ENCODE data around the gene COL27A1. TPM values are rescaled to one million over a fixed set of nuclear protein-coding genes. Genes with fewer than 3 reads are reported as not detected.

Gene COL27A1
- total and polyA plus RNA-seq, 2 donors (not counting 1 experiment from before 2014, with no cell fraction given), result 0.16 to 0.27 TPM

GRCh38 chr9:114178756-114179450 is 23.6 kb downstream of the COL27A1 start:
- Histone ChIP-seq H3K9me3 (ENCODE audit: control extremely low read depth in 1 of 3, control insufficient read depth in 2 of 3, insufficient read depth in 1 of 3, low read length in 2 of 3) (peaks cover 0 to 4% (median 0%) of the 10 kb centered on the region in 3 donors), H3K4me2 (replicated peaks; ENCODE audit: low read depth, low read length, poor library complexity, severe bottlenecking) (no peak overlapping the region), H3K36me3 (replicated peaks in 1 of 2; ENCODE audit: control extremely low read depth in 1 of 2, control insufficient read depth in 1 of 2, extremely low read depth in 1 of 2, insufficient read depth in 2 of 2, low read length in 1 of 2) (no peaks in the 10 kb centered on the region), H3K9ac (ENCODE audit: low read length) (no peak overlapping the region), H3K4me3 (ENCODE audit: control extremely low read depth in 1 of 5, extremely low read depth in 1 of 5, insufficient read depth in 1 of 5, low read depth in 2 of 5, low read length in 4 of 5) (no peak overlapping the region), H3K79me2 (ENCODE audit: control insufficient read depth, insufficient read depth, low read length) (no peaks in the 10 kb centered on the region), H3K4me1 (ENCODE audit: control insufficient read depth in 2 of 2, insufficient read depth in 2 of 2, low read length in 2 of 2) (no peaks in the 10 kb centered on the region), H4K20me1 (ENCODE audit: control insufficient read depth, insufficient read depth, low read length, poor library complexity, severe bottlenecking) (no peaks in the 10 kb centered on the region), H2AFZ (ENCODE audit: insufficient read depth, low read depth, low read length, poor library complexity, severe bottlenecking) (no peak overlapping the region), H3K27me3 (replicated peaks in 1 of 4; ENCODE audit: control extremely low read depth in 1 of 4, control insufficient read depth in 3 of 4, insufficient read depth in 4 of 4, low read length in 3 of 4) (no peaks in the 10 kb centered on the region), H3K27ac (ENCODE audit: low read length in 2 of 2) (no peak overlapping the region)
- TF ChIP-seq CTCF (IDR thresholded peaks at IDR 0.05), result no peak
- no peak for TF ChIP-seq EZH2 (IDR thresholded peaks at IDR 0.05; ENCODE audit: borderline replicate concordance, insufficient read depth, low read depth, low read length, poor library complexity, severe bottlenecking)
- Mint-ChIP-seq H3K9me3 (ENCODE audit: insufficient read depth) (no peaks in the 10 kb centered on the region), H3K27me3 (peaks cover 19% of the 10 kb centered on the region), H3K27ac (no peak overlapping the region), H3K4me3 (no peak overlapping the region), H3K4me1 (no peaks in the 10 kb centered on the region)
- intact Hi-C loops (cut with micrococcal nuclease), result no loop called here
- POLR2A ChIA-PET, result no interaction called here
- CTCF ChIA-PET, result interaction anchor here (0.7 kb wide), 1 partner anchor 24 kb away, joined by 5 read pairs; no protein-coding TSS in a partner anchor
- ATAC-seq (ENCODE audit: low read depth) (no peak), DNase-seq (no peak)
- WGBS (ENCODE audit: insufficient coverage), result 91% methylated on average over 9 of the region's 10 CpGs

DNA sequence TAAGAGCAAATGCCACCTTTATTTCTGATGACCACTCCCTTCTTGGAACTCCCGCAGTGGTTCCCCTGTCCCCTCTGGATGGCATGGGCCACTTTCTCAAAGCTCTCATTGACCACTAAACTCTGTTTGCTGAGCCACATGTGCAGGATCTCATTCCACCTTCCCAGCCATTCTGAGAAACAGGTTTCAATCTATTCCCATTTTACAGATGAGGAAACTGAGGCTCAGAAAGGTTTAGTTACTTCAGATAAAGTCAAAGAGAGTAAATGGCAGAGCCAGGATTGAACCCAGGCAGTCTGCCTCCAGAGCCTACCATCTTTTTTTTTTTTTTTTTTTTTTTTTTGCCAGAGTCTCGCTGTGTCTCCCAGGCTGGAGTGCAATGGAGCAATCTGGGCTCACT is 24.2 kb downstream of the COL27A1 start:
- CTCF ChIA-PET, result interaction anchor here (0.6 to 0.7 kb wide), 2 partner anchors 25 to 47 kb away, joined by 5 to 6 read pairs; no protein-coding TSS in a partner anchor

More for the DNA sequence above, 24.2 kb downstream of the COL27A1 start:
- Mint-ChIP-seq H3K4me3 (no peak overlapping the region), H3K9me3 (ENCODE audit: insufficient read depth) (no peaks in the 10 kb centered on the region), H3K27me3 (peaks cover 20% of the 10 kb centered on the region), H3K27ac (no peak overlapping the region), H3K4me1 (no peaks in the 10 kb centered on the region)
- Histone ChIP-seq H3K9me3 (ENCODE audit: control extremely low read depth in 1 of 3, control insufficient read depth in 2 of 3, insufficient read depth in 1 of 3, low read length in 2 of 3) (peaks cover 0 to 4% (median 0%) of the 10 kb centered on the region in 3 donors), H3K36me3 (replicated peaks in 1 of 2; ENCODE audit: control extremely low read depth in 1 of 2, control insufficient read depth in 1 of 2, extremely low read depth in 1 of 2, insufficient read depth in 2 of 2, low read length in 1 of 2) (no peaks in the 10 kb centered on the region), H3K27me3 (replicated peaks in 1 of 4; ENCODE audit: control extremely low read depth in 1 of 4, control insufficient read depth in 3 of 4, insufficient read depth in 4 of 4, low read length in 3 of 4) (no peaks in the 10 kb centered on the region), H3K9ac (ENCODE audit: low read length) (no peak overlapping the region), H2AFZ (ENCODE audit: insufficient read depth, low read depth, low read length, poor library complexity, severe bottlenecking) (no peak overlapping the region), H3K27ac (ENCODE audit: low read length in 2 of 2) (no peak overlapping the region), H3K79me2 (ENCODE audit: control insufficient read depth, insufficient read depth, low read length) (no peaks in the 10 kb centered on the region), H3K4me3 (ENCODE audit: control extremely low read depth in 1 of 5, extremely low read depth in 1 of 5, insufficient read depth in 1 of 5, low read depth in 2 of 5, low read length in 4 of 5) (no peak overlapping the region), H3K4me2 (replicated peaks; ENCODE audit: low read depth, low read length, poor library complexity, severe bottlenecking) (no peak overlapping the region), H3K4me1 (ENCODE audit: control insufficient read depth in 2 of 2, insufficient read depth in 2 of 2, low read length in 2 of 2) (no peaks in the 10 kb centered on the region), H4K20me1 (ENCODE audit: control insufficient read depth, insufficient read depth, low read length, poor library complexity, severe bottlenecking) (no peaks in the 10 kb centered on the region)
- intact Hi-C loops (cut with micrococcal nuclease), result no loop called here
- no peak for DNase-seq
- no peak for TF ChIP-seq CTCF (IDR thresholded peaks at IDR 0.05)
- TF ChIP-seq EZH2 (IDR thresholded peaks at IDR 0.05; ENCODE audit: borderline replicate concordance, insufficient read depth, low read depth, low read length, poor library complexity, severe bottlenecking), result no peak
- no peak for ATAC-seq (ENCODE audit: low read depth)
- POLR2A ChIA-PET, result no interaction called here
- WGBS (ENCODE audit: insufficient coverage), result 100% methylated on average over 1 of the region's 2 CpGs
